HG02870 (cell line): ENCODE data around the gene RIOK3.

Experiments used
- ATAC-seq: cut with Tn5 transposase; IDR thresholded peaks from one replicate; pipeline ENCODE4 v1.9.1; 2021; ENCODE audit warnings: mild to moderate bottlenecking, moderate library complexity; ENCODE audit not compliant: unreplicated experiment

The RIOK3 gene

DNA sequence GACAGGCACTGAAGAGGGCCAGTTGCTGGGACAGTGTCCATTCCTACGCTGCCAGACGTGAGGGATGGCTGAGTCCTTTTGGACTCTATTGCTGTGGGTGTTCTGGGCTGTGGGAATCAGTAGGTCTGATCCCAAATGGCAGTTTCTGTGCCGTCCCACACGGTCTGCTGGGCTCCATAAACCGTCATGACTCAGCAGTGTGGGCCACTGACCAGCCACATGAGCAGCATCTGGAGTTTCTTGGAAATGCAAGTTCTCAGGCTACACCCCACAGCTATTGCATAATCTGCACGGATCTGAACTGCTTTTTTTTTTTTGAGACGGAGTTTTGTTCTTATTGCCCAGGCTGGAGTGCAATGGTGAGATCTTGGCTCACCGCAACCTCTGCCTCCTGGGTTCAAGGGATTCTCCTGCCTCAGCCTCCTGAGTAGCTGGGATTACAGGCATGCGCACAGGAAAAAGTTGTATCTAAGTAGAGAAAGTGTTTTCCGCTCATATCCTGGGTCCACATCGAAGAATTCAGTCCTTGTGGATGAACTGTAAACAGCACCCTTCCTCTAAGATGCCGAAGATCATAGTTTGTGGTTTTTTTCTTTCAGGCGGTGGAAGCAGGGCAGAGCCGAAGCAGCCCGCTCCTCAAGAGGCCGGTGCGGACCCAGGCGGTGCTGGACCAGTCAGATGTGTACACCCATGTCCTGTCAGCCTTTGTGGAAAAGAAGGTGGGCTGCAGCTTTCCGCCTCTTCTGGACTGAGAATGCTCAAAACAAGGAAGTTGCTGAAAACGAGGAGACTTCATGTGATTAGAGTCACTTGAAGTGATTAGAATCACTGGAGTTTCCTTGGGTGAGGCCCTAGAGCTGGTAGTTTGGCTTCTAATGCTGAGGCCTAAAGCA lies 75.7 kb downstream of the RIOK3 start:
- ATAC-seq, result no peak

DNA sequence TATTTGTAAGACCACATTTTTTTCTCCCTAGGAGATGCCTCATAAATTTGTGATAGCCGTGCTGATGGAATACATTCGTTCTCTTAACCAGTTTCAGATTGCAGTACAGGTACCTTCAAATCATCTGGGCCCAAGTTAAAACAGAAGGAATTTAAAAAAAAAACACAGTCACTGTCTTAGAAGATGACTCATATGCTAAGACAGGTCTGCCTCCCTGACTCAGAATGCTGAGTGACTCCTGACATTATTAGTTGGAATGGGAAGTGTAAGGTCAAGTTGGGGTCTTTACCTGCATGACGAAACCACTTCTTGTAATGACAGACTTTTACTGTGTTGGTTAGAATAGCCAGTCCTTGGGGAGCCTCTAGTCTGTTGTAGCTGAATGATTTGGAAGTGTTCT lies 76.5 kb downstream of the RIOK3 start:
- ATAC-seq, result no peak

- ATAC-seq, result no peak
These were observed 77.1 kb downstream of the RIOK3 start for GRCh38 chr18:23530195-23530594.

DNA sequence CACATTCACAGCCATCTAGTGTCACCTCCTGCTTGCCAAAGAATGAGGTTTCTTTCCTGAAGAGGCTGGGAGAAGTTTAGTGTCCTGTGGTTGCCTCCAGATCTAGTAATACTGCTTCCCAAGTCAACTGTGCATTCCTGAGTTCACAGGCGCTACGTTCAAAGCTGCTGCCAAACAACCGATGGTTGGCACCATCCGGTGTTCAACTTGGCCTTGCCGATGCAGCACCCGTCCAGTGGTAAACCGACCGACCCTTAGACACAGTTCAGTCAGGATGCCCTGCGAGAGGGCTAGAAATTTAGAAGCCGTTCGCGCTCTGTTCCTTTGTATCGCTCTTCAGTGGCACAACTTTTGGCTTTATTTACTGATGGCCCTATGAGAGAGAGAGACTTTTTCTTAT lies 78.8 kb downstream of the RIOK3 start:
- no peak for ATAC-seq
